Stimulated activated CD4-positive, alpha-beta T cell treated with anti-CD3 and anti-CD28 coated beads, Interleukin-4, amount 100 ng/mL, for 1 hour (primary cell): Measurements from ENCODE around the gene MAP1LC3B2.

ENCODE experiments used
- DNase-seq: peaks from one replicate; pipeline ENCODE4 v3.0.0-alpha.2; 2020

MAP1LC3B2 gene

GRCh38 chr12:116538076-116538591 is 21.0 kb upstream of the MAP1LC3B2 start:
- DNase-seq: no peak

DNA sequence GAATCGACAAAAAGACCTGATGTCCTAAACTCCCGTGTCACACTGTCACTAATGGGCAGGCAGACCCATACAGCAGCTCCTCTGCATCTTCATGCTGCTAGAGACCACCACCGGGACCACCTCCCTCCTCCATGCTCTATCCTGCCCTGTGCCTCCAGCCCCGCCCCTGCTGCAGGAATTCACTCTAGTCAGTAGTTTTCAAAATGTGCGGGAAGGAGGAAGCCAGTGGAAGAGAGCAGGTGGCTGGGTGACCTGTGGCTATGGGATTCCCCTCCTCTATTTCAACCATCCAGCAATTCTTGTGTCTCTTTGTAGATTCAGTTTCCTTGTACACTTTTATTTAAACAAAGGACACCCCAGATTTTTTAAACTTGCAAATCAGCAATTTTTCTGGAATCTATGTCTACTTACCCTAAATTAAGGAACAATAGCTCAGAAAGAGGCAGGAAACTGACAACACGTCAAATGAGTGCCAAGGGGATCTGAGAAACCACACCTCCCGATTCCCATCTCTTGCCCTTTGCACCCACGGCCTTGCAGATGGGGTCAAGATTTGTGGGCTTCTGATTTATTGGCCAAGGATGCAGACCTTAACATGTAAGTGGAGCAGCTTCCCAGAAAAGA is 20.4 kb upstream of the MAP1LC3B2 start:
- DNase-seq: no peak

DNA sequence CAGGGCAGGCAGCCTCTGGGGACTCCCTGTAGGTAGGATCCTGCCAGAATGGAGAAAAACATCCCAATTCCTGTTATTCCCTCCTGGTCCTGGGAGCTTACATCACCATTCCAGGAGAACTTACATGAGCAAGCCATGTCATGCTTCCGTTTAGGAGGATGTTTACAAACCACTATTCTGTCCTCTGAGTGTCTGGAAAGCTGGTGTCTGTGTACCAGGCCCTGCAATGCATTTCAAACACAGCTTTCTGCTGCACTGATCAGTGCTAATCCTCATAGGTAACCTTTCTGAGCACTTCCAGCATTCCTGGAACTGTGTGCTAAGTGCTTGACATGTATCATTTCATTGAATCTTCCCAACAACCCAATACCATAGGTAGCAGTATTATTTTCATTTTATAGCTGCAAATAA is 19.8 kb upstream of the MAP1LC3B2 start:
- DNase-seq: no peak

DNA sequence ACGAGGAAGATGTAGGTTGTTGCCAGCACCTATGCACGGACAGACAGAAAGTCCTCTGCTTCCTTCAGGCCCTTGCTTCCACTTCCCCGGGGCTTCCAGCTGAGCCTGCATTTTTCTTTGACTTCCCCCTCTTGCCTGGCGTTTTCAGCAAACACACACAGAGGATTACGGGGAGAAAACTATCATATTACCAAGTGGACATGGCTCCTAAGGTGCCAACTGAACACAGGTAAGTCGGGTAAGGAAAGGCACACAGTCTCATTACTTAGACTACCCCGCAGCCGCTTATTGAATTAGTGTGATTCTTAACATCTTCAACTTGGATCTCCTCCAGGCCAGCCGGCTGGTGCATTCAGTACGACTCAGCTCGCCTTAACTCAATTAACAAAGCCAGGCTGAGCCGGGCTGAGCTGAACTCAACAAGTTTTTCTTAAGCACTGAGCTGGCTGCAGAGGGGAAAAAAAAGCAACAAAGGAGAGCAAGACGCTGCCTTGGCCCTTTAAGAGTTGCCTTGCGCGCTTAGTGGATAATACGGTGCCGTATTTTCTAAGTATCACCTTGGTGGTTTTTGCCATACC is 19.2 kb upstream of the MAP1LC3B2 start:
- no peak for DNase-seq

DNA sequence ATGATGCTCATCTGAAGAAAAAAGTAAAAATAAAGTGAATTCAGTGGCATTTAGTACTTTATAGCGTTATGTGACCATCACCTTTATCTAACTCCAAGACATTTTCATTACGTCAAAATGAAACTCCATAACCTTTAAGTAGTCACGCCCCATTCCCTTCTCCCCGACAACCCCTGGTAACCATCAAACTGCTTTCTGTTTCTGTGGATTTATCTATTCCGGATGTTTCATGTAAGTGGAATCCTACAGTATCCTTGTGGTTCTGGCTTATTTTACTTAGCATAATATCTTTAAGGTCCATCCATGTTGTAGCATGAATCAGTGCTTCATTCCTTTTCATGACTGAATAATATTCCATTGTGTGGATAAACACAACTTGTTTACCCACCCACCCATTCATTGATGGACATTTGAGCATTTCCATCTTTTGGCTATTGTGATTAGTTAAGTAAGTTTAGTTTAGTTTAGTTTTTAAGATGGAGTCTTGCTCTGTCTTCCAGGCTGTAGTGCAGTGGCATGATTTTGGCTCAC is 18.5 kb upstream of the MAP1LC3B2 start:
- no peak for DNase-seq

DNA sequence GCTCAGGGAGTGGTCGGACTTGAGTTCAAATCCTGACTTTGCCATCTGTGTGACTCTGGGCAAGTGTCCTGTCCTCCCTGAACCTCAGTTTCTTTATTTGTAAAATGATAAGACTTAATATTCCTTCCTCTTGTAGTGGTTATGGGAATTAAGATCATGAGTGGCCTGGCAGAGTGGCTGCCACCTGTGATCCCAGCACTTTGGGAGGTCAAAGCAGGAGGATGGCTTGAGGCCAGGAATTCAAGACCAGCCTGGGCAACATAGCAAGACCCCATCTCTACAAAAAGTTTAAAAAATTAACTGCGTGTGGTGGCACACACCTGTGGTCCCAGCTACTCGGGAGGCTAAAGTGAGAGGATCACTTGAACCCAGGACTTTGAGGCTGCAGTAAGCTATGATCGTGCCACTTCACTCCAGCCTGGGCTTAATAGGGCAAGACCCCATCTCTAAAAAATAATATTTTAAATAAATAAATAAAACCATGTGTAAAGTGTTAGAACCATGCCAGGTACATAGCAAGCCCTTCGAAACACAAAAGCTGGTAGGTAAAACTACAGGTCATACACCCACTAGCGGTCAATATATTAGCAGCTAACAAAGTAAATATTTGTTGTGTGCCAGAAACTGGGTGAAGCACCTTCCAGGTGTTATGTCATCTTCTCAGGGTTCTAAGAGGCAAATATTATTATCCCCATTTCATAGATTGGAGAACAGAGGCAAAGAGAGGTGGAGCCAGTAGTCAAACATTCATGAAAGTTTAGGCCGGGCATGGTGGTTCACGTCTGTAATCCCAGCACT is 17.4 kb upstream of the MAP1LC3B2 start:
- DNase-seq: no peak

DNA sequence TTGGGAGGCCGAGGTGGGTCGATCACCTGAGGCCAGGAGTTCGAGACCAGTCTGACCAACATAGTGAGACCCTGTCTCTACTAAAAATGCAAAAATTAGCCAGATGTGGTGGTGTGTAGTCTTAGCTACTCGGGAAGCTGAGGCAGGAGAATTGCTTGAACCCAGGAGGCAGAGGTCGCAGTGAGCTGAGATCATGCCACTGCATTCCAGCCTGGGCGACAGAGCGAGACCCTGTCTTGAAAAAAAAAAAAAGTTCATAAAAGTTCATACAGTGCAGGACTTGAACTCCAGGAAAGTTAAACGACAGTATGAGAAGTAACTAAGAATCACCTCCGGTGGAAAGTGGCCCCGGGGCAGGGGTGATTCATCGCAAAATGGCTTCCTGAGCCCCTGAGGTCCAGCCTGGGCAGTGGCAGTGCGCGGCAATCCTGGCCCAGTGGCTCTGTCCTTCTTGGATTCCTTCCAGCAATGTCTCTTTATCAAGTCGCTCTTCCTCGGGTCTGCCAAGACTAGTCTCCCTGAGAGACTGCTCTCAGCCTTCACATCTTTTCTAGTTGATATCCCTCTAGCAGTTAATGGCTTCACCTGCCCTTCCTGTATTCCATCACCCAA is 16.7 kb upstream of the MAP1LC3B2 start:
- no peak for DNase-seq

GRCh38 chr12:116544656-116545055 is 14.5 kb upstream of the MAP1LC3B2 start:
- no peak for DNase-seq

GRCh38 chr12:116545144-116545543 is 14.0 kb upstream of the MAP1LC3B2 start:
- DNase-seq: no peak

GRCh38 chr12:116545936-116546335 is 13.2 kb upstream of the MAP1LC3B2 start:
- no peak for DNase-seq

GRCh38 chr12:116547955-116548501 is 11.2 kb upstream of the MAP1LC3B2 start:
- DNase-seq: no peak

DNA sequence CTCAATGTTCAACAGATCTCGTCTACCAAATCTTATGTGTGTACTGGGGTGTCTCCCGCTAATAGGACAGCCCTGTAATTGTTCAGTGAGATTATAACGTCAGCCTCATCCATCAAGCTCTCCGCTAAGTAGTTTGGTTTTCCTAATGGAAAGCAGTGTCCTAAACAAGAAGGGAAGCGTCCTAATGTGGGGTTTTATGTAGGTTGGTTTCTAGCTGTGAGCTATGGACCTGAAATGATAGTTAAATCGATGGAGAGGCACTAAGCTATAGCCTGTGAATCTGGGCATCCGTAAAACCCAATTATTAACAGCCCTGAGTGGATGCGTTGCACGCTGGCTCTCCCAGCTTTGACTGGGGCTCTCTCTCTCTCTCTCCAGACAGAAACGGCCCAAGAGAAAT is 9.2 kb upstream of the MAP1LC3B2 start:
- no peak for DNase-seq

DNA sequence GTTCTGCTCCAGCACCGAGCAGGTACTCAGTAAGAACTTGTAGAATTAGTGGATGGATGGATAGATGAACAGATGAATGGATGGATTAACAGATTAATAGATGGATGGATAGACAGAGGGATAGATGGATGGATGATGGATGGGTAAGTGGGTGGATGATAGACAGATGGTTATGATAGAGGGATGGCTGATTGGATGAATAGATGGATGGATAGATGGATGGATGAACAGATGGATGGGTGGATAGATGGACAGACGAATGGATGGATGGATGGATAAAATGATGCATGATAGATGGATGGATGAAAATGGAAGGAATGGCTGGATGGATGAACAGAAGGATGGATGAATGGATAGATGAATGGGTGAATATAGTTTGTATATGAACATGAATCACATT is 8.0 kb upstream of the MAP1LC3B2 start:
- no peak for DNase-seq

DNA sequence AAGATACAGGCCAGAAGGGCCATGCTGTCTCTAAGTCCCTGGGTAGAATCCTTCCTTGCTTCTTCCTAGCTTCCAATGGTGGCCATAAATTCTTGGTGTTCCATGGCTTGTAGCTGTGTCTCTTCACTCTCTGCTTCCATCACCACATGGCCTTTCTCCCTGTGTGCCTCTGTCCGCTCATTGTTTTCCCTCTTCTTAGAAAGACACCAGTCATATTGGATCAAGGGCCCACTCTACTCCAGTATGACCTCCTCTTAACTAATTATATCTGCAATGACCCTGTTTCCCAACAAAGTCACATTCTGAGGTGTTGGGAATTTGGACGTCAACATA is 7.6 kb upstream of the MAP1LC3B2 start:
- no peak for DNase-seq

DNA sequence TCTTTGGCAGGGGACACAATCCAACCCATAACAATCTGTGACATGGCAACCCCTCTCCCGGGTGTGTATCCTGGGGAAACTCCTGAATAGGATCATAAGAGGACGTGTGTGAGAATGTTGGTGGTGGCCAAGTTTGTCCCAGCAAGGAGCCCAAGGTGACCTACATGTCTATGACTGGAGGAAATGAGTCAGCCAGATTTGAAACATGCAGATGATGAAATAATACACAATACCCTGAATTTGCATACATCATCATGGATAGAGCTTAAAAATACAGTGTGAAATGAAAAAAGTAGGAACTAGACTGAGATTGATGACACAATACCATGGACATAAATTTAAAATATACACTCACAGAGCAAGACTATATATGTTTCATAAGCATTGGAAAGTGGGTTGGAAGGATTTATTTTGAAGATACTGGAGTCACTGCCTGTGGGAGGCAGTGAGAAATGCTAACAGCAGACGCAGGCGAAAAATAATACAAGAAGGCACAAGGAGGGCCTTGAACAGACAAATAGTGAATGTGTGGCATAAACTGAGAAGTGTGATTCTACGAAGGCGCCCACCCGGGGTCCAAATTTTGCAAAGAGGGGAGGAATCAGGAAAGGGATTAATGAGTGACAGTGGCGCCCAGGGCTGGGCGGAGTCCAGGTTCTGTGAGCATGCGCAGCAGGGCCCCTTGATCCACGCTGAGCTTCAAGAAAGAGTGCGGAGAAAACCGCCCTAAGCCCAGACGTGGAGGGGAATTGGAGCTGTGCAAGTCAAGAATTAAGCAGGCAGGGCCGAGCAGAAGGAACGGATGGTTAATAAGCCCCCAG is 7.0 kb upstream of the MAP1LC3B2 start:
- DNase-seq: no peak

- DNase-seq: no peak
These were observed 6.3 kb upstream of the MAP1LC3B2 start for GRCh38 chr12:116552773-116553373.

- no peak for DNase-seq
These were observed 2.7 kb upstream of the MAP1LC3B2 start for GRCh38 chr12:116556356-116556952.

DNA sequence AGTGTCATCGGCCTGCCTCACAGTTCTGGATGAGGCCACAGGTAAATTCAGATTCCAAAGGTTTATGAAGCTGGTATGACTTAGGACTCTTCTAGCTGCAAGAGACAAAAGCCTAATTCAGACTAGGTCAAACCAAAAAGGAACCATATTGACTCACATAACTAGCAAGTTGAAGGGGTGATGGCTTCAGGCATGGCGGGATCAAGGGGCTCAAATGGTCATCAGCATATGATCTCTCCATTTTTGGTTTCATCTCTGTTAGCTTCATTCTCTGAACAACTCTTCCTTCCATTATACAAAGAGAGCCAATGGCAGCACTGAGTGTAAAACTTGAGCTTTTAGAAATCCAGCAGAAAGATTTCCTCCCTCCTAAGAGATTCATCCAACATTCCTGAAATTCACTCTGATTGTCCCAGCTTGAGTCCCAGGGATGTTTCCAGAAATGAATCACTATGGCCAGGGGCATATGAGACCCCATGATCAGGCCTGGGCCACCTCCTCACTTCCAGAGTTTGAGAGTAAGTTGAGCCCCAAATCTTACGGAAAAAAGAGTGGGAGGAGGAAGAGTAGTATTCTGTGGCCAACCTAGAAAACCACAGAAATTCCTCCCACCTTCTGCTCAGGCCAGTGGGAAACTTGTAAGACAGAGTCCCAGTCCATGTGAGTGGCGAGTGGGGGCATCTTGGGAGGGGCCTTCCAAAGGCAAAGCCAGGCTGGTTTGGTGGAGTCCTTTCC is 2.0 kb upstream of the MAP1LC3B2 start:
- DNase-seq: no peak

- no peak for DNase-seq
These were observed 660 bp upstream of the MAP1LC3B2 start for GRCh38 chr12:116558280-116559161.
